ENCODE measurements around the gene UTP3. TPM values are rescaled to one million over a fixed set of nuclear protein-coding genes. Genes with fewer than 3 reads are reported as not detected.

UTP3 gene
- total RNA-seq, 4 donors from 2014 or later: 13.3 to 37.1 (median 15.6) TPM

- no peak for DNase-seq
- TF ChIP-seq POLR2A (IDR thresholded peaks at IDR 0.05): no peak
- TF ChIP-seq, protein P1, sequence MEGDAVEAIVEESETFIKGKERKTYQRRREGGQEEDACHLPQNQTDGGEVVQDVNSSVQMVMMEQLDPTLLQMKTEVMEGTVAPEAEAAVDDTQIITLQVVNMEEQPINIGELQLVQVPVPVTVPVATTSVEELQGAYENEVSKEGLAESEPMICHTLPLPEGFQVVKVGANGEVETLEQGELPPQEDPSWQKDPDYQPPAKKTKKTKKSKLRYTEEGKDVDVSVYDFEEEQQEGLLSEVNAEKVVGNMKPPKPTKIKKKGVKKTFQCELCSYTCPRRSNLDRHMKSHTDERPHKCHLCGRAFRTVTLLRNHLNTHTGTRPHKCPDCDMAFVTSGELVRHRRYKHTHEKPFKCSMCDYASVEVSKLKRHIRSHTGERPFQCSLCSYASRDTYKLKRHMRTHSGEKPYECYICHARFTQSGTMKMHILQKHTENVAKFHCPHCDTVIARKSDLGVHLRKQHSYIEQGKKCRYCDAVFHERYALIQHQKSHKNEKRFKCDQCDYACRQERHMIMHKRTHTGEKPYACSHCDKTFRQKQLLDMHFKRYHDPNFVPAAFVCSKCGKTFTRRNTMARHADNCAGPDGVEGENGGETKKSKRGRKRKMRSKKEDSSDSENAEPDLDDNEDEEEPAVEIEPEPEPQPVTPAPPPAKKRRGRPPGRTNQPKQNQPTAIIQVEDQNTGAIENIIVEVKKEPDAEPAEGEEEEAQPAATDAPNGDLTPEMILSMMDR (IDR thresholded peaks at IDR 0.05): no peak
- no peak overlapping the region for H3K4me3 ChIP-seq
- no peaks in the 10 kb centered on the region for H3K27me3 ChIP-seq
- peaks cover 0 to 14% (median 6%) of the 10 kb centered on the region in 4 donors for H3K4me1 ChIP-seq
- no peaks in the 10 kb centered on the region for H3K36me3 ChIP-seq
- no peaks in the 10 kb centered on the region for H3K9me3 ChIP-seq
- no peak overlapping the region for H3K27ac ChIP-seq
Observed at GRCh38 chr4:70712150-70712549, 23.8 kb downstream of the UTP3 start.

DNA sequence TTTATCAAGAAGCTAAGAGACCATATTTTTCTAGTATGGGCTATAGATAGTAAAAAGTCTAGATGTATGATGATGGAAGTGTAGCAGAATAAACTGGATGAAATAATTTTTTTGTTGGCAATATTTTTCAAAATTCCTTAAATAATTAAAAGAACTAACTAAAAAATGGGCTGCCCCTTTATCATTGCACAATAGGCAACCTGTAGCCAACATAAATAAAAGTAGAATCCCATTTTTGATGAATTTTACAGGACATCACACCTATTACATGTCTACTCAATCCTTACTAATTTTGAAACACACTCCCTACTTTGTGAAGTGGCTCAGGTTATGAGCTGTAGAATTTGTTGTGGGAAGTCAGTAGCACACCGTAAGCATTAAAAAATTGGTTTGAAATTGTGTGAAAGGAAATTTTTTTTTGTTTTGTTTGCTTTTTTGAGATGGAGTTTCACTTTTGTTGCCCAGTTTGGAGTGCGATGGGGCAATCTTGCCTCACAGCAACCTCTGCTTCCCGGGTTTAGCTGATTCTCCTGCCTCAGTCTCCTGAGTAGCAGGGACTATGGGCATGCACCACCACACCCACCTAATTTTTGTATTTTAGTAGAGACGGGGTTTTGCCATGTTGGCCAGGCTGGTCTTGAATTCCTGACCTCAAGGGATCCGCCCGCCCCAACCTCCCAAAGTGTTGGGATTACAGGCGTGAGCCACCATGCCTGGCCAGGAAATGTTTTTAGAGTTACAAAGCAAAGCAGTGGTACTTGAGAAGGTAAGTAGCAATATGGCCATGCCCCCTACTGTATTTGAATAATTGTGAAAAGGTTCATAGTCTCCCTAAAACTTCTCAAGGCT, 24.5 kb downstream of the UTP3 start:
- Histone ChIP-seq H3K9me3 (no peaks in the 10 kb centered on the region), H3K4me3 (no peak overlapping the region), H3K27me3 (no peaks in the 10 kb centered on the region), H3K4me1 (peaks cover 0 to 12% (median 4%) of the 10 kb centered on the region in 4 donors), H3K27ac (peak overlapping the region in 1 of 4 donors; percentile 59), H3K36me3 (no peaks in the 10 kb centered on the region)
- TF ChIP-seq POLR2A (IDR thresholded peaks at IDR 0.05): no peak
- TF ChIP-seq, protein P1 (IDR thresholded peaks at IDR 0.05): no peak
- no peak for DNase-seq

DNA sequence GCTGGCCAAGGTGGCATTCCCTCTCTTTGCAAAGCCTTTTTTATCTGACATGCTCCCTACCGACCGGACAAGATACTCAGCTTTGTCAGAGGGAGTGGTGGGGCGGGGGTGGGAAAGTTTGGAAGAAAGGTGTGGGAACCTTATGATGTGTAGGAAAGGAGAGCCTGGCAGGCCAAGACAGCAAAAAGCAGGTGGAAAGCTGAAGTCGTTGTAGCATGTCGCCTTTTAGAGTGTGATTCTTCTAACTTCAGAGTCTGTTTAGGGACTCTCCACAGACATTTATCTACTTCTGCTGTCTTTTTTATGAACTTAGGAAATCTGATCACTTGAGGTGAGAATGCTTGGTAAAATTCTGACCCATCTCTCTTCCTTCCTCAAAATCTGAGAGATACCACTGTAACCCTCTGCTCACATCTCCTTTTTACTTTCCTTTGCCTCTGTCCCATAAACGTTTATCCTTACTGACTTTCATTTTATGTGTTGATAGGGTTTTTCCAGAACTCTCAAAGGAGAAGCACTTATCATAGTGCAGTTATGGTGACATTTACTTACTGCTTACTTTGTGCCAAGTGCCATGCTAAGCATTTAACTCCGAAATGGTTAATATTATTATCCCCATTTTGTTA, 25.2 kb downstream of the UTP3 start:
- Histone ChIP-seq H3K4me3 (no peak overlapping the region), H3K9me3 (no peaks in the 10 kb centered on the region), H3K4me1 (peaks cover 0 to 12% (median 4%) of the 10 kb centered on the region in 4 donors), H3K27ac (peak overlapping the region in 1 of 4 donors; percentile 59), H3K36me3 (no peaks in the 10 kb centered on the region), H3K27me3 (no peaks in the 10 kb centered on the region)
- no peak for DNase-seq
- TF ChIP-seq, protein P1 (IDR thresholded peaks at IDR 0.05): peak in 1 of 6 experiments; percentile 3
- TF ChIP-seq POLR2A (IDR thresholded peaks at IDR 0.05): no peak

- peaks cover 0 to 12% (median 4%) of the 10 kb centered on the region in 4 donors for H3K4me1 ChIP-seq
Observed at GRCh38 chr4:70714079-70714887, 26.0 kb downstream of the UTP3 start.

GRCh38 chr4:70715097-70715496, 26.8 kb downstream of the UTP3 start:
- no peaks in the 10 kb centered on the region for H3K9me3 ChIP-seq
- H3K36me3 ChIP-seq: no peaks in the 10 kb centered on the region
- H3K27me3 ChIP-seq: no peaks in the 10 kb centered on the region
- no peak overlapping the region for H3K4me3 ChIP-seq
- H3K4me1 ChIP-seq: peaks cover 0 to 12% (median 4%) of the 10 kb centered on the region in 4 donors
- DNase-seq: no peak
- TF ChIP-seq, protein P1 (IDR thresholded peaks at IDR 0.05): no peak
- no peak for TF ChIP-seq POLR2A (IDR thresholded peaks at IDR 0.05)
- H3K27ac ChIP-seq: no peak overlapping the region

More at GRCh38 chr4:70714079-70714887, 26.0 kb downstream of the UTP3 start:
- no peaks in the 10 kb centered on the region for H3K27me3 ChIP-seq
- no peaks in the 10 kb centered on the region for H3K9me3 ChIP-seq
- peak overlapping the region in 1 of 4 donors; percentile 59 for H3K27ac ChIP-seq
- peak in 1 of 3 donors; percentile 63 for DNase-seq
- no peak overlapping the region for H3K4me3 ChIP-seq
- no peak for TF ChIP-seq POLR2A (IDR thresholded peaks at IDR 0.05)
- TF ChIP-seq, protein P1 (IDR thresholded peaks at IDR 0.05): no peak
- H3K36me3 ChIP-seq: no peaks in the 10 kb centered on the region
